Liver (tissue), 9 donors: Measurements from ENCODE around the gene OTOP2. TPM values are rescaled to one million over a fixed set of nuclear protein-coding genes. Genes with fewer than 3 reads are reported as not detected.

Experiments used
- DNase-seq: peaks from one replicate; pipeline ENCODE4 v3.0.0-alpha.2; 2017; ENCODE audit warnings: low spot score
- H3K27ac ChIP-seq, 2 donors: one replicate each; pipeline ENCODE4 v1.7.0; 2013; ENCODE audit warnings: inconsistent platforms in 2 of 2, low read length in 2 of 2, control low read depth in 1 of 2, low read depth in 1 of 2, mild to moderate bottlenecking in 1 of 2
- H3K27me3 ChIP-seq, 4 donors: one replicate each; pipeline versions ENCODE4 v1.6.1 to v1.7.0; 2013; ENCODE audit warnings: low read length in 3 of 4, inconsistent platforms in 1 of 4, mild to moderate bottlenecking in 1 of 4, moderate library complexity in 1 of 4; ENCODE audit not compliant: control insufficient read depth in 4 of 4, insufficient read depth in 4 of 4
- H3K36me3 ChIP-seq, 4 donors: one replicate each; pipeline versions ENCODE4 v1.6.1 to v1.7.0; 2013; ENCODE audit warnings: low read length in 3 of 4, mild to moderate bottlenecking in 3 of 4, low read depth in 1 of 4, moderate library complexity in 1 of 4; ENCODE audit not compliant: control insufficient read depth in 4 of 4, insufficient read depth in 3 of 4
- H3K4me1 ChIP-seq, 4 donors: one replicate each; pipeline versions ENCODE4 v1.6.1 to v1.7.0; 2013; ENCODE audit warnings: low read length in 3 of 4, mild to moderate bottlenecking in 3 of 4, moderate library complexity in 1 of 4; ENCODE audit not compliant: control insufficient read depth in 4 of 4, insufficient read depth in 4 of 4
- H3K4me3 ChIP-seq, 3 donors: one replicate each; pipeline versions ENCODE4 v1.6.1 to v1.7.0; 2013; ENCODE audit warnings: low read length in 3 of 3, control low read depth in 1 of 3, low read depth in 1 of 3, mild to moderate bottlenecking in 1 of 3
- H3K9ac ChIP-seq, 2 donors: one replicate each; pipeline ENCODE4 v1.7.0; 2013; ENCODE audit warnings: low read length in 2 of 2, mild to moderate bottlenecking in 2 of 2, moderate library complexity in 2 of 2, control low read depth in 1 of 2, low read depth in 1 of 2
- H3K9me3 ChIP-seq, 4 donors: one replicate each; pipeline versions ENCODE4 v1.6.1 to v1.7.0; 2013; ENCODE audit warnings: low read length in 3 of 4; ENCODE audit not compliant: control insufficient read depth in 4 of 4
- EGR1 ChIP-seq, 2 donors: IDR thresholded peaks; 2 replicates each; pipeline ENCODE4 v1.6.1; 2016 to 2018; ENCODE audit warnings: antibody characterized with exemption in 2 of 2, low read depth in 2 of 2
- FOXA1 ChIP-seq: IDR thresholded peaks from 2 replicates; pipeline ENCODE4 v1.6.1; 2016; ENCODE audit warnings: antibody characterized with exemption
- FOXA2 ChIP-seq: IDR thresholded peaks from 2 replicates; pipeline ENCODE4 v1.6.1; 2016; ENCODE audit warnings: antibody characterized with exemption
- GABPA ChIP-seq, 2 donors: IDR thresholded peaks in 1 of 2; conservative IDR thresholded peaks in 1 of 2; 2 replicates each; pipeline ENCODE4 v1.6.1; 2016; ENCODE audit warnings: antibody characterized with exemption in 2 of 2, mild to moderate bottlenecking in 1 of 2, moderate library complexity in 1 of 2
- HNF4A ChIP-seq, 2 donors: conservative IDR thresholded peaks; 2 replicates each; pipeline ENCODE4 v1.6.1; 2016; ENCODE audit warnings: antibody characterized with exemption in 2 of 2, mild to moderate bottlenecking in 2 of 2
- HNF4G ChIP-seq: IDR thresholded peaks from 2 replicates; pipeline ENCODE4 v1.6.1; 2016; ENCODE audit warnings: antibody characterized with exemption
- JUND ChIP-seq, 2 donors: IDR thresholded peaks; 2 replicates each; pipeline ENCODE4 v1.6.1; 2016; ENCODE audit warnings: antibody characterized with exemption in 2 of 2
- NR2F2 ChIP-seq: IDR thresholded peaks from 2 replicates; pipeline ENCODE4 v1.6.1; 2016; ENCODE audit warnings: antibody characterized with exemption
- RAD21 ChIP-seq, 2 donors: IDR thresholded peaks; 2 replicates each; pipeline ENCODE4 v1.6.1; 2016; ENCODE audit warnings: antibody characterized with exemption in 2 of 2, mild to moderate bottlenecking in 2 of 2
- RXRA ChIP-seq, 2 donors: IDR thresholded peaks; 2 replicates each; pipeline ENCODE4 v1.6.1; 2017 to 2018; ENCODE audit warnings: antibody characterized with exemption in 2 of 2, mild to moderate bottlenecking in 1 of 2
- SP1 ChIP-seq: IDR thresholded peaks from 2 replicates; pipeline ENCODE4 v1.6.1; 2018; ENCODE audit warnings: antibody characterized with exemption, mild to moderate bottlenecking
- TAF1 ChIP-seq: conservative IDR thresholded peaks from 2 replicates; pipeline ENCODE4 v1.6.1; 2016; ENCODE audit warnings: antibody characterized with exemption, mild to moderate bottlenecking
- YY1 ChIP-seq: IDR thresholded peaks from 2 replicates; pipeline ENCODE4 v1.6.1; 2016; ENCODE audit warnings: antibody characterized with exemption, mild to moderate bottlenecking
- WGBS: extraction: QIAGEN DNeasy Blood & Tissue Kit; methylation state at CpG from one replicate; pipeline ENCODE4 v1.1.7; 2013; 5-methylcytosine and 5-hydroxymethylcytosine counted together
- polyA plus RNA-seq, 2 donors: library from polyadenylated mRNA; stranded (reverse) in 1 of 2; unstranded in 1 of 2; fragments of 200-250 nt in 1 of 2; fragments of >200 nt in 1 of 2; fragmentation: Nextera tagmentation in 1 of 2; extraction: Ambion mirVana in 1 of 2; gene quantifications; one replicate each; pipeline versions ENCODE4 v1.2.1 to v1.2.3, GENCODE V29; 2013 to 2015
- total RNA-seq, 2 donors: library from RNA; depleted of rRNA; stranded (reverse); fragments of >200 nt; gene quantifications; one replicate each; pipeline ENCODE4 v1.2.3, GENCODE V29; 2014
- TF ChIP-seq, protein P1 (sequence below): fragments of 150-350 bp; IDR thresholded peaks from 2 replicates; pipeline ENCODE4 v1.5.1; 2017; ENCODE audit warnings: improper control_type of control experiment, low read depth, low read length; ENCODE audit not compliant: missing input control
- TF ChIP-seq, protein P2 (sequence below): IDR thresholded peaks from 2 replicates; pipeline ENCODE4 v1.6.1; 2016; ENCODE audit warnings: antibody characterized with exemption
- TF ChIP-seq, protein P3 (sequence below): IDR thresholded peaks from 2 replicates; pipeline ENCODE4 v1.6.1; 2016; ENCODE audit warnings: antibody characterized with exemption
- TF ChIP-seq, protein P4 (sequence below): IDR thresholded peaks from 2 replicates; pipeline ENCODE4 v1.6.1; 2016; ENCODE audit warnings: antibody characterized with exemption
- TF ChIP-seq, protein P5 (sequence below): IDR thresholded peaks from 2 replicates; pipeline ENCODE4 v1.6.1; 2016; ENCODE audit warnings: antibody characterized with exemption, mild to moderate bottlenecking
- donor health status: healthy.
- donor health status: healthy.
- donor health status: healthy.
- donor health status: healthy.
- donor health status: healthy.

OTOP2 gene
- total and polyA plus RNA-seq, 4 donors = not detected

DNA sequence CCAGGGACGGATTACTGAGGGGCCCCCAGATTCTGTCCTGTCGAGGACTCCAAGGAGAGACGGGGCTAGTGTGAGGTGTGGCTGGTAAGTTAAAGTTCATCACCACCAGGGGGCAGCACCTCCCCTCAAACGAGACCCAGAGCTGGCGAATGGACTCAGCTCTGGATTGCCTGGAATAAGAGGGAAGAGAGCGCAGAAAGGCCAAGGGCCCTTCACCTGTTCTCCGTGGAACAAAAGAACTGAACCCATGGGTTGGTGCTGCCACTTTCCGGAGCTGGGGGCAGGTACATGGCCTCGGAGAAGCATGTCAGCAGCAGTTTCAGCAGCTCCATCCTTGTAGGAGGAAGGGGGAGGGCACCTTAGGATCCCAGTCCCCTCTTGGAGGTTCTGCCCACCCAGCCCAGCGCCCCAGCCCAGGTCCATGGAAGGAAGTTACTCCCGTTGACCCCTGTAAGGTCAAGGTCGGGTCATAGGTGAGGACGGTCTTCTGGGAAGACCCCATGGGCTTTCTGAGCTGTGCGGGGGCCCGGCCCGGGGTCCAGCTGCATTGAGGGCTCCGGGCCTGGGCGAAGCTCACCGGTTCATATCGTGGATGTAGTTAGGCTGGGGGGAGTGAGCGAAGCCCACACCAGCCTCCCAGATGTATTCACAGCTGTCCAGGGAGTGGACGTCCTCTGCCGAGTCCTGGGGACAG is 37.7 kb downstream of the OTOP2 start:
- peak; percentile 93 for DNase-seq
- no peaks in the 10 kb centered on the region for H3K27me3 ChIP-seq
- H3K4me1 ChIP-seq = peaks cover 0 to 3% (median 1%) of the 10 kb centered on the region in 4 donors
- no peak overlapping the region for H3K4me3 ChIP-seq
- H3K36me3 ChIP-seq = peaks cover 0 to under 1% (median under 1%) of the 10 kb centered on the region in 4 donors
- H3K9ac ChIP-seq = no peak overlapping the region
- 42% methylated on average over 23 of the region's 23 CpGs for WGBS
- TF ChIP-seq, protein P1, sequence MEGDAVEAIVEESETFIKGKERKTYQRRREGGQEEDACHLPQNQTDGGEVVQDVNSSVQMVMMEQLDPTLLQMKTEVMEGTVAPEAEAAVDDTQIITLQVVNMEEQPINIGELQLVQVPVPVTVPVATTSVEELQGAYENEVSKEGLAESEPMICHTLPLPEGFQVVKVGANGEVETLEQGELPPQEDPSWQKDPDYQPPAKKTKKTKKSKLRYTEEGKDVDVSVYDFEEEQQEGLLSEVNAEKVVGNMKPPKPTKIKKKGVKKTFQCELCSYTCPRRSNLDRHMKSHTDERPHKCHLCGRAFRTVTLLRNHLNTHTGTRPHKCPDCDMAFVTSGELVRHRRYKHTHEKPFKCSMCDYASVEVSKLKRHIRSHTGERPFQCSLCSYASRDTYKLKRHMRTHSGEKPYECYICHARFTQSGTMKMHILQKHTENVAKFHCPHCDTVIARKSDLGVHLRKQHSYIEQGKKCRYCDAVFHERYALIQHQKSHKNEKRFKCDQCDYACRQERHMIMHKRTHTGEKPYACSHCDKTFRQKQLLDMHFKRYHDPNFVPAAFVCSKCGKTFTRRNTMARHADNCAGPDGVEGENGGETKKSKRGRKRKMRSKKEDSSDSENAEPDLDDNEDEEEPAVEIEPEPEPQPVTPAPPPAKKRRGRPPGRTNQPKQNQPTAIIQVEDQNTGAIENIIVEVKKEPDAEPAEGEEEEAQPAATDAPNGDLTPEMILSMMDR = peak; percentile 72
- peak; percentile 89 to 94 for TF ChIP-seq RAD21 (IDR thresholded peaks at IDR 0.05)
- TF ChIP-seq HNF4G = no peak
- no peak for TF ChIP-seq EGR1 (IDR thresholded peaks at IDR 0.05; ENCODE audit: low read depth in 2 of 2)
- TF ChIP-seq NR2F2 = peak; percentile 31
- H3K9me3 ChIP-seq = no peaks in the 10 kb centered on the region
- no peak overlapping the region for H3K27ac ChIP-seq

DNA sequence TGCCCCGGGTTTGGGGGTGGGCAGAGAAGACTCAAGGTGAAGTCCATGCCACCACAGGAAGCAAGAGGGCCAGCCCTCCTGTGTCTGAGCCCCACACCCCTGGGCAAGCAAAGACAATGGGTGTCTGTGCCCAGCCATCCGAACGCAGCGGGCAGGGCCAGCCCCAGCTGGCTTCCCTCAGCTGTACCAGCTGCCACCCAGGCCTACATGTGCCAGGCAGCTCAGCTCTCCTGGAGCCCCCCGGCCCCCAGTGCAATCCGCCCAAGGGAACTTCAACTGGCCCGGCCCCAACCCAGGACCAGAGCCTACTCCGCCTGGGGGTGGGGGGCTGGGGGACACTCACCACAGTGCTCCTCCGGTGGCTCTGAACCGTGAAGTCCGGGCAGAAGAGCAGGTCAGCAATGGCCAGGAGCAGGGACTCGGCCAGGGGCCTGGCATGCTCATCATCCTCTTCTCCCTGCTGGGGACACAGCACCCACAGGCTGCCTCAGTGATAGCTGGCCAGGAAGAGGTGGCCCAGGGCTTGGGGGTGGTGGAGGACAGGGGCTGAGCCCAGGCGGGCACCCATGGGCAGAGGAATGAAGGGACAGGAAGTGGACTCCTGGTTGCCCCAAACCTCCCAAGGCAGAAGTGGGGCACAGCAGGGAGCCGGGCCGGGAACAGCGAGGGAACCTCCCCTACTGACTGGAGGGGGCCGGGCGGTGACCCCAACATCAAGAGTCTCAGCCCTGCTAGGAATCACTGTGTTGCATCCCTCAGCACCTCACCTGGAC is 38.7 kb downstream of the OTOP2 start:
- 80% methylated on average over 18 of the region's 18 CpGs for WGBS
- no peak overlapping the region for H3K9ac ChIP-seq
- no peaks in the 10 kb centered on the region for H3K27me3 ChIP-seq
- no peaks in the 10 kb centered on the region for H3K36me3 ChIP-seq
- no peak for TF ChIP-seq TAF1
- TF ChIP-seq, protein P2, sequence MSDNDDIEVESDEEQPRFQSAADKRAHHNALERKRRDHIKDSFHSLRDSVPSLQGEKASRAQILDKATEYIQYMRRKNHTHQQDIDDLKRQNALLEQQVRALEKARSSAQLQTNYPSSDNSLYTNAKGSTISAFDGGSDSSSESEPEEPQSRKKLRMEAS = no peak
- no peak for TF ChIP-seq YY1
- no peak for TF ChIP-seq FOXA2
- TF ChIP-seq GABPA (IDR thresholded peaks at IDR 0.05 in 1 of 2, conservative IDR thresholded peaks at IDR 0.05 in 1 of 2) = no peak
- TF ChIP-seq RXRA (IDR thresholded peaks at IDR 0.05) = no peak
- no peak for TF ChIP-seq RAD21 (IDR thresholded peaks at IDR 0.05)
- TF ChIP-seq EGR1 (IDR thresholded peaks at IDR 0.05; ENCODE audit: low read depth in 2 of 2) = no peak
- TF ChIP-seq, protein P3, sequence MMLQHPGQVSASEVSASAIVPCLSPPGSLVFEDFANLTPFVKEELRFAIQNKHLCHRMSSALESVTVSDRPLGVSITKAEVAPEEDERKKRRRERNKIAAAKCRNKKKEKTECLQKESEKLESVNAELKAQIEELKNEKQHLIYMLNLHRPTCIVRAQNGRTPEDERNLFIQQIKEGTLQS = no peak
- TF ChIP-seq JUND (IDR thresholded peaks at IDR 0.05) = no peak
- TF ChIP-seq, protein P4, sequence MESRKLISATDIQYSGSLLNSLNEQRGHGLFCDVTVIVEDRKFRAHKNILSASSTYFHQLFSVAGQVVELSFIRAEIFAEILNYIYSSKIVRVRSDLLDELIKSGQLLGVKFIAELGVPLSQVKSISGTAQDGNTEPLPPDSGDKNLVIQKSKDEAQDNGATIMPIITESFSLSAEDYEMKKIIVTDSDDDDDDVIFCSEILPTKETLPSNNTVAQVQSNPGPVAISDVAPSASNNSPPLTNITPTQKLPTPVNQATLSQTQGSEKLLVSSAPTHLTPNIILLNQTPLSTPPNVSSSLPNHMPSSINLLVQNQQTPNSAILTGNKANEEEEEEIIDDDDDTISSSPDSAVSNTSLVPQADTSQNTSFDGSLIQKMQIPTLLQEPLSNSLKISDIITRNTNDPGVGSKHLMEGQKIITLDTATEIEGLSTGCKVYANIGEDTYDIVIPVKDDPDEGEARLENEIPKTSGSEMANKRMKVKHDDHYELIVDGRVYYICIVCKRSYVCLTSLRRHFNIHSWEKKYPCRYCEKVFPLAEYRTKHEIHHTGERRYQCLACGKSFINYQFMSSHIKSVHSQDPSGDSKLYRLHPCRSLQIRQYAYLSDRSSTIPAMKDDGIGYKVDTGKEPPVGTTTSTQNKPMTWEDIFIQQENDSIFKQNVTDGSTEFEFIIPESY = no peak
- TF ChIP-seq FOXA1 = no peak
- no peak for TF ChIP-seq NR2F2
- no peak for TF ChIP-seq HNF4G
- no peak for TF ChIP-seq SP1
- TF ChIP-seq HNF4A (conservative IDR thresholded peaks at IDR 0.05) = no peak
- TF ChIP-seq, protein P1 = no peak
- TF ChIP-seq, protein P5, sequence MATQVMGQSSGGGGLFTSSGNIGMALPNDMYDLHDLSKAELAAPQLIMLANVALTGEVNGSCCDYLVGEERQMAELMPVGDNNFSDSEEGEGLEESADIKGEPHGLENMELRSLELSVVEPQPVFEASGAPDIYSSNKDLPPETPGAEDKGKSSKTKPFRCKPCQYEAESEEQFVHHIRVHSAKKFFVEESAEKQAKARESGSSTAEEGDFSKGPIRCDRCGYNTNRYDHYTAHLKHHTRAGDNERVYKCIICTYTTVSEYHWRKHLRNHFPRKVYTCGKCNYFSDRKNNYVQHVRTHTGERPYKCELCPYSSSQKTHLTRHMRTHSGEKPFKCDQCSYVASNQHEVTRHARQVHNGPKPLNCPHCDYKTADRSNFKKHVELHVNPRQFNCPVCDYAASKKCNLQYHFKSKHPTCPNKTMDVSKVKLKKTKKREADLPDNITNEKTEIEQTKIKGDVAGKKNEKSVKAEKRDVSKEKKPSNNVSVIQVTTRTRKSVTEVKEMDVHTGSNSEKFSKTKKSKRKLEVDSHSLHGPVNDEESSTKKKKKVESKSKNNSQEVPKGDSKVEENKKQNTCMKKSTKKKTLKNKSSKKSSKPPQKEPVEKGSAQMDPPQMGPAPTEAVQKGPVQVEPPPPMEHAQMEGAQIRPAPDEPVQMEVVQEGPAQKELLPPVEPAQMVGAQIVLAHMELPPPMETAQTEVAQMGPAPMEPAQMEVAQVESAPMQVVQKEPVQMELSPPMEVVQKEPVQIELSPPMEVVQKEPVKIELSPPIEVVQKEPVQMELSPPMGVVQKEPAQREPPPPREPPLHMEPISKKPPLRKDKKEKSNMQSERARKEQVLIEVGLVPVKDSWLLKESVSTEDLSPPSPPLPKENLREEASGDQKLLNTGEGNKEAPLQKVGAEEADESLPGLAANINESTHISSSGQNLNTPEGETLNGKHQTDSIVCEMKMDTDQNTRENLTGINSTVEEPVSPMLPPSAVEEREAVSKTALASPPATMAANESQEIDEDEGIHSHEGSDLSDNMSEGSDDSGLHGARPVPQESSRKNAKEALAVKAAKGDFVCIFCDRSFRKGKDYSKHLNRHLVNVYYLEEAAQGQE = no peak
- H3K9me3 ChIP-seq = no peaks in the 10 kb centered on the region
- H3K4me3 ChIP-seq = no peak overlapping the region
- H3K27ac ChIP-seq = no peak overlapping the region
- DNase-seq = no peak
- H3K4me1 ChIP-seq = peaks cover 0 to 3% (median 1%) of the 10 kb centered on the region in 4 donors
